HL-60 (cell line): ENCODE measurements around the gene TMF1.
A peak's percentile ranks its signal among the peaks of the same experiment; 100 is the strongest.

Experiments
- DNase-seq, 2 experiments: peaks; one replicate each; pipeline ENCODE4 v3.0.0-alpha.2; 2010 to 2020; ENCODE audit warnings: low read depth in 1 of 2, low spot score in 1 of 2
- H3K27ac ChIP-seq: fragments of 250-450 bp; sonication (Bioruptor Pico); replicated peaks from 2 replicates; pipeline ENCODE4 v1.5.1; 2020; ENCODE audit warnings: mild to moderate bottlenecking, moderate library complexity
- H3K27me3 ChIP-seq: fragments of 250-450 bp; sonication (Bioruptor Pico); 2 replicates; pipeline ENCODE4 v1.5.1; 2021; ENCODE audit warnings: mild to moderate bottlenecking, moderate library complexity; ENCODE audit not compliant: insufficient read depth, poor library complexity, severe bottlenecking
- H3K4me3 ChIP-seq: replicated peaks from 2 replicates; pipeline ENCODE4 v1.5.1; 2011; ENCODE audit warnings: mild to moderate bottlenecking, control low read depth, low read length; ENCODE audit not compliant: insufficient read depth
- CTCF ChIP-seq: IDR thresholded peaks from one replicate; pipeline ENCODE4 v1.5.1; 2011; ENCODE audit warnings: low read length, control low read depth, inconsistent platforms; ENCODE audit not compliant: insufficient read depth
- GABPA ChIP-seq: IDR thresholded peaks from 2 replicates; pipeline ENCODE4 v1.6.1; 2012; ENCODE audit warnings: low read depth
- POLR2AphosphoS5 ChIP-seq: IDR thresholded peaks from 2 replicates; pipeline ENCODE4 v1.6.1; 2012; ENCODE audit warnings: low read depth
- REST ChIP-seq: IDR thresholded peaks from 2 replicates; pipeline ENCODE4 v1.6.1; 2012; ENCODE audit warnings: low read depth; ENCODE audit not compliant: insufficient replicate concordance
- SPI1 ChIP-seq: IDR thresholded peaks from 2 replicates; pipeline ENCODE4 v1.6.1; 2012; ENCODE audit warnings: low read depth, mild to moderate bottlenecking, borderline replicate concordance

Gene TMF1

GRCh38 chr3:69087030-69087791 is 35.1 kb upstream of the TMF1 start:
- Histone ChIP-seq H3K27ac (no peak overlapping the region), H3K27me3 (no peaks in the 10 kb centered on the region), H3K4me3 (no peak overlapping the region)
- TF ChIP-seq SPI1 (no peak), POLR2AphosphoS5 (no peak), REST (no peak), CTCF (no peak), GABPA (no peak)
- DNase-seq, result no peak

GRCh38 chr3:69085833-69086722 is 33.9 kb upstream of the TMF1 start:
- Histone ChIP-seq H3K4me3 (peak overlapping the region; percentile 88), H3K27me3 (no peaks in the 10 kb centered on the region), H3K27ac (peak overlapping the region; percentile 75)
- DNase-seq, result peak; percentile 31 to 77
- TF ChIP-seq POLR2AphosphoS5, result no peak
- no peak for TF ChIP-seq CTCF
- TF ChIP-seq REST, result no peak
- no peak for TF ChIP-seq GABPA
- no peak for TF ChIP-seq SPI1

GRCh38 chr3:69085168-69085832 is 33.2 kb upstream of the TMF1 start:
- Histone ChIP-seq H3K27ac (peak overlapping the region; percentile 75), H3K4me3 (peak overlapping the region; percentile 88), H3K27me3 (no peaks in the 10 kb centered on the region)
- peak; percentile 26 to 51 for DNase-seq
- no peak for TF ChIP-seq CTCF
- no peak for TF ChIP-seq POLR2AphosphoS5
- TF ChIP-seq REST, result no peak
- TF ChIP-seq SPI1, result no peak
- no peak for TF ChIP-seq GABPA
